ELR (cell line): ENCODE data around the gene UNKL.
A peak's percentile ranks its signal among the peaks of the same experiment; 100 is the strongest.

Experiments
- DNase-seq: peaks from one replicate; pipeline ENCODE4 v3.0.0-alpha.2; 2015; ENCODE audit warnings: low read depth

The UNKL gene

GRCh38 chr16:1445518-1446203, 31.2 kb upstream of the UNKL start:
- no peak for DNase-seq

- no peak for DNase-seq
Observed at GRCh38 chr16:1444730-1445517, 30.4 kb upstream of the UNKL start.

- no peak for DNase-seq
Observed at GRCh38 chr16:1443980-1444729, 29.7 kb upstream of the UNKL start, which contains the start of gene CCDC154. CCDC154 (minus strand) TSS chr16:1444556; CDS start chr16:1444322, 234 bp downstream.

- no peak for DNase-seq
Observed at GRCh38 chr16:1443403-1443973, 29.0 kb upstream of the UNKL start.

GRCh38 chr16:1442697-1443096, 28.2 kb upstream of the UNKL start:
- DNase-seq: no peak

GRCh38 chr16:1441391-1441829, 26.9 kb upstream of the UNKL start:
- DNase-seq: no peak

- peak; percentile 10 for DNase-seq
Observed at GRCh38 chr16:1439699-1440074, 25.2 kb upstream of the UNKL start.

GRCh38 chr16:1439058-1439698, 24.7 kb upstream of the UNKL start:
- no peak for DNase-seq

- DNase-seq: no peak
Observed at GRCh38 chr16:1438229-1439057, 23.9 kb upstream of the UNKL start.

- DNase-seq: no peak
Observed at GRCh38 chr16:1437606-1438005, 23.1 kb upstream of the UNKL start.

- no peak for DNase-seq
Observed at GRCh38 chr16:1436731-1437355, 22.3 kb upstream of the UNKL start.

GRCh38 chr16:1435921-1436697, 21.6 kb upstream of the UNKL start:
- no peak for DNase-seq

- DNase-seq: no peak
Observed at GRCh38 chr16:1434644-1435592, 20.4 kb upstream of the UNKL start.

GRCh38 chr16:1433756-1434155, 19.3 kb upstream of the UNKL start:
- no peak for DNase-seq

- no peak for DNase-seq
Observed at GRCh38 chr16:1433263-1433560, 18.7 kb upstream of the UNKL start.

GRCh38 chr16:1432388-1433262, 18.1 kb upstream of the UNKL start:
- no peak for DNase-seq

- no peak for DNase-seq
Observed at GRCh38 chr16:1431497-1432270, 17.2 kb upstream of the UNKL start.
